ENCODE data around the gene ZC3H12D. TPM values are rescaled to one million over a fixed set of nuclear protein-coding genes. Genes with fewer than 3 reads are reported as not detected.

ZC3H12D gene
- polyA plus RNA-seq, 1 of the 3 experiments (the other 2 are of a cell fraction): 0.03 TPM

DNA sequence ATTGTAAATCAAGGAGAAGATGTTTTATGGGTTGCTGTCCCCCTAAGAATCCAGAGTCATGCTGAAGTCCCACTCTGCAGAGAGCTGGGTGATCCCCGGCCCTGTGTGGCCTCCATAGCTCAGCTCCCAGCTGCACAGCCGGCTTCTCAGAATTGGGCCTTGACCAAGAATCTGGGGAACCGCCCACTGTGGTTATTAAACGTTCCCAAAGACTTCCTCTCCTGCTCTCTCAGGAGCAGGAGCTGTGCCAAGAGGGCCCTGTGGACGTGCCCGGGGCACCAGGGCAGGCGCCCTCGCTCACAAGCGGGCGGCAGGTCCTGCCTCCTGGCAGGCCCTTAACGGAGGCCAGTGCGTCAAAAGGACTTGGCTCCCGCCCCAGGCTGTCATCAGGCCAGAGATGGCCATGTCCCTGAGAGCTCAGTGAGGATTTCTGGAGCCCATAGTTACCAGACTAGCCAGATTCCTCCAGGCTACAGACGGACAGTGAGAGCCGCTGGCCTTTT is 30.4 kb downstream of the ZC3H12D start:
- POLR2A ChIA-PET: no interaction called here
- Histone ChIP-seq H3K9me2 (no peaks in the 10 kb centered on the region), H3K9ac (no peak overlapping the region)

DNA sequence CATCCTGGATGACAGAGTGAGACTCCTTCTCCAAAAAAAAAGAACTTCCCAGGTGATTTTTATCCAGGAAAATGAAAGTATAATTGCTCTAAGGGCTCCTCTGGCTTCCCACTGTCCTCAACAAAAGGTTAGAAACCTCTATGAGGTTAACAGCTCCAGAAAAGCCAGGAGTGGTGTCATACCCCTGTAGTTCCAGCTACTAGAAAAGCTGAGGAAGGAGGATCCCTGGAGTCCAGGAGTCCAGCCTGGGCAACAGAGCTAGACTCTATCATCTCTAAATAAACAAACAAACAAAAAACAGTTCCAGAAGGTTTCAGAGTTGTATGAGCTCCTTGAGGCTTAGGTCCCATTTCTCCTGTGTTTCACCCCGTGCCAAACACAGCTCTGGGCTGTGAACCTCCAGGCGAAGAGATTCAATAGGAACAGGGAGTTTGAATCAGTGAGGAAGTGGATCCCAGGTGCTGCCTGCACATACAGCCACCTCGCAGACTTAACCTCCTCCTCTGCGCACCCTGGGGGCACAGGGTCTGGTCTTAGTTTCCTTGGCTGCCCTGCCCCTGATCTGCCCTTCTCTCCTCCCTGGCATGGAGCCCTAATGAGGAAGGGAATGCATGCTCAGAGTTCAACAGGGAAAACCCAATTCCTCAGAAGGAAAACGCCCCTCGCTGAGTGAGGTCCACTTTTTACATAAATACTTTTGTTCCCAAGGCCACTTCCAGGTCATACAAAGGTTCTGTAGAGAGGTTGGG is 31.0 kb downstream of the ZC3H12D start:
- WGBS (ENCODE audit: low lambda C conversion rate): 83% methylated on average over 1 of the region's 6 CpGs
- Histone ChIP-seq H3K79me2 (ENCODE audit: insufficient read depth) (no peaks in the 10 kb centered on the region), H2AFZ (ENCODE audit: low read depth) (peak overlapping the region; percentile 67; the same call in 1 of the 2 replicates), H3K9me2 (no peaks in the 10 kb centered on the region), H3K4me1 (ENCODE audit: control insufficient read depth in 1 of 2, insufficient read depth in 2 of 2, low read depth in 1 of 2, low read length in 1 of 2) (peaks cover 3 to 19% of the 10 kb centered on the region in 2 experiments; a peak in 2 of 4 replicates), H3K27me3 (ENCODE audit: insufficient read depth) (no peaks in the 10 kb centered on the region), H3K27ac (ENCODE audit: low read depth in 2 of 2, low read length in 1 of 2) (peak overlapping the region; percentile 7 to 16; a peak in 2 of 4 replicates), H3K36me3 (replicated peaks in 1 of 2; ENCODE audit: control insufficient read depth in 1 of 2, insufficient read depth in 2 of 2, low read length in 1 of 2) (no peaks in the 10 kb centered on the region), H4K20me1 (ENCODE audit: insufficient read depth) (no peaks in the 10 kb centered on the region), H3K4me3 (ENCODE audit: low read depth in 2 of 2, low read length in 1 of 2) (no peak overlapping the region), H3K9ac (no peak overlapping the region), H3K4me2 (peak overlapping the region; percentile 16; the same call in 1 of the 2 replicates), H3F3A (replicated peaks; ENCODE audit: insufficient read depth) (peaks cover 6% of the 10 kb centered on the region), H3K9me3 (no peaks in the 10 kb centered on the region)
- ChIA-PET CTCF (interaction anchor here (1.1 kb wide), 2 partner anchors 22 to 425 kb away, joined by 3 to 4 read pairs; no protein-coding TSS in a partner anchor), POLR2A (no interaction called here)
- DNase-seq: no peak
- TF ChIP-seq, protein P1, sequence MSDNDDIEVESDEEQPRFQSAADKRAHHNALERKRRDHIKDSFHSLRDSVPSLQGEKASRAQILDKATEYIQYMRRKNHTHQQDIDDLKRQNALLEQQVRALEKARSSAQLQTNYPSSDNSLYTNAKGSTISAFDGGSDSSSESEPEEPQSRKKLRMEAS (IDR thresholded peaks at IDR 0.05; ENCODE audit: low read depth): no peak
- no peak for TF ChIP-seq TAF1 (IDR thresholded peaks at IDR 0.05; ENCODE audit: borderline replicate concordance, low read depth, low read length)
- TF ChIP-seq, protein P2, sequence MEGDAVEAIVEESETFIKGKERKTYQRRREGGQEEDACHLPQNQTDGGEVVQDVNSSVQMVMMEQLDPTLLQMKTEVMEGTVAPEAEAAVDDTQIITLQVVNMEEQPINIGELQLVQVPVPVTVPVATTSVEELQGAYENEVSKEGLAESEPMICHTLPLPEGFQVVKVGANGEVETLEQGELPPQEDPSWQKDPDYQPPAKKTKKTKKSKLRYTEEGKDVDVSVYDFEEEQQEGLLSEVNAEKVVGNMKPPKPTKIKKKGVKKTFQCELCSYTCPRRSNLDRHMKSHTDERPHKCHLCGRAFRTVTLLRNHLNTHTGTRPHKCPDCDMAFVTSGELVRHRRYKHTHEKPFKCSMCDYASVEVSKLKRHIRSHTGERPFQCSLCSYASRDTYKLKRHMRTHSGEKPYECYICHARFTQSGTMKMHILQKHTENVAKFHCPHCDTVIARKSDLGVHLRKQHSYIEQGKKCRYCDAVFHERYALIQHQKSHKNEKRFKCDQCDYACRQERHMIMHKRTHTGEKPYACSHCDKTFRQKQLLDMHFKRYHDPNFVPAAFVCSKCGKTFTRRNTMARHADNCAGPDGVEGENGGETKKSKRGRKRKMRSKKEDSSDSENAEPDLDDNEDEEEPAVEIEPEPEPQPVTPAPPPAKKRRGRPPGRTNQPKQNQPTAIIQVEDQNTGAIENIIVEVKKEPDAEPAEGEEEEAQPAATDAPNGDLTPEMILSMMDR (IDR thresholded peaks at IDR 0.05): no peak
- TF ChIP-seq, protein P3, sequence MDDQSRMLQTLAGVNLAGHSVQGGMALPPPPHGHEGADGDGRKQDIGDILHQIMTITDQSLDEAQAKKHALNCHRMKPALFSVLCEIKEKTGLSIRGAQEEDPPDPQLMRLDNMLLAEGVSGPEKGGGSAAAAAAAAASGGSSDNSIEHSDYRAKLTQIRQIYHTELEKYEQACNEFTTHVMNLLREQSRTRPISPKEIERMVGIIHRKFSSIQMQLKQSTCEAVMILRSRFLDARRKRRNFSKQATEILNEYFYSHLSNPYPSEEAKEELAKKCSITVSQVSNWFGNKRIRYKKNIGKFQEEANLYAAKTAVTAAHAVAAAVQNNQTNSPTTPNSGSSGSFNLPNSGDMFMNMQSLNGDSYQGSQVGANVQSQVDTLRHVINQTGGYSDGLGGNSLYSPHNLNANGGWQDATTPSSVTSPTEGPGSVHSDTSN (IDR thresholded peaks at IDR 0.05): no peak
- TF ChIP-seq EZH2phosphoT487 (IDR thresholded peaks at IDR 0.05; ENCODE audit: borderline replicate concordance, low read depth): no peak
- TF ChIP-seq, protein P4, sequence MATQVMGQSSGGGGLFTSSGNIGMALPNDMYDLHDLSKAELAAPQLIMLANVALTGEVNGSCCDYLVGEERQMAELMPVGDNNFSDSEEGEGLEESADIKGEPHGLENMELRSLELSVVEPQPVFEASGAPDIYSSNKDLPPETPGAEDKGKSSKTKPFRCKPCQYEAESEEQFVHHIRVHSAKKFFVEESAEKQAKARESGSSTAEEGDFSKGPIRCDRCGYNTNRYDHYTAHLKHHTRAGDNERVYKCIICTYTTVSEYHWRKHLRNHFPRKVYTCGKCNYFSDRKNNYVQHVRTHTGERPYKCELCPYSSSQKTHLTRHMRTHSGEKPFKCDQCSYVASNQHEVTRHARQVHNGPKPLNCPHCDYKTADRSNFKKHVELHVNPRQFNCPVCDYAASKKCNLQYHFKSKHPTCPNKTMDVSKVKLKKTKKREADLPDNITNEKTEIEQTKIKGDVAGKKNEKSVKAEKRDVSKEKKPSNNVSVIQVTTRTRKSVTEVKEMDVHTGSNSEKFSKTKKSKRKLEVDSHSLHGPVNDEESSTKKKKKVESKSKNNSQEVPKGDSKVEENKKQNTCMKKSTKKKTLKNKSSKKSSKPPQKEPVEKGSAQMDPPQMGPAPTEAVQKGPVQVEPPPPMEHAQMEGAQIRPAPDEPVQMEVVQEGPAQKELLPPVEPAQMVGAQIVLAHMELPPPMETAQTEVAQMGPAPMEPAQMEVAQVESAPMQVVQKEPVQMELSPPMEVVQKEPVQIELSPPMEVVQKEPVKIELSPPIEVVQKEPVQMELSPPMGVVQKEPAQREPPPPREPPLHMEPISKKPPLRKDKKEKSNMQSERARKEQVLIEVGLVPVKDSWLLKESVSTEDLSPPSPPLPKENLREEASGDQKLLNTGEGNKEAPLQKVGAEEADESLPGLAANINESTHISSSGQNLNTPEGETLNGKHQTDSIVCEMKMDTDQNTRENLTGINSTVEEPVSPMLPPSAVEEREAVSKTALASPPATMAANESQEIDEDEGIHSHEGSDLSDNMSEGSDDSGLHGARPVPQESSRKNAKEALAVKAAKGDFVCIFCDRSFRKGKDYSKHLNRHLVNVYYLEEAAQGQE (IDR thresholded peaks at IDR 0.05; ENCODE audit: low read depth, low read length): no peak
- TF ChIP-seq EP300 (IDR thresholded peaks at IDR 0.05; ENCODE audit: borderline replicate concordance in 1 of 2, low read depth in 1 of 2, low read length in 1 of 2): no peak
- TF ChIP-seq CHD2 (IDR thresholded peaks at IDR 0.05; ENCODE audit: low read length, partially characterized antibody): no peak

More for the DNA sequence above, 30.4 kb downstream of the ZC3H12D start:
- H3K4me3 ChIP-seq (ENCODE audit: low read depth in 2 of 2, low read length in 1 of 2): no peak overlapping the region
- H3K27me3 ChIP-seq (ENCODE audit: insufficient read depth): no peaks in the 10 kb centered on the region
- peak overlapping the region; percentile 16 to 36; a peak in 2 of 4 replicates for H3K27ac ChIP-seq (ENCODE audit: low read depth in 2 of 2, low read length in 1 of 2)
- 0% methylated on average over 1 of the region's 15 CpGs for WGBS (ENCODE audit: low lambda C conversion rate)
- peak; percentile 56 for DNase-seq
- H2AFZ ChIP-seq (ENCODE audit: low read depth): peak overlapping the region; percentile 67; the same call in 1 of the 2 replicates
- peaks cover 6% of the 10 kb centered on the region for H3F3A ChIP-seq (replicated peaks; ENCODE audit: insufficient read depth)
- no peaks in the 10 kb centered on the region for H3K79me2 ChIP-seq (ENCODE audit: insufficient read depth)
- H3K4me1 ChIP-seq (ENCODE audit: control insufficient read depth in 1 of 2, insufficient read depth in 2 of 2, low read depth in 1 of 2, low read length in 1 of 2): peaks cover 3 to 19% of the 10 kb centered on the region in 2 experiments; a peak in 2 of 4 replicates
- no peaks in the 10 kb centered on the region for H4K20me1 ChIP-seq (ENCODE audit: insufficient read depth)
- CTCF ChIA-PET: interaction anchor here (1.1 to 1.2 kb wide), 3 partner anchors 22 to 426 kb away, joined by 3 to 5 read pairs (median 4); no protein-coding TSS in a partner anchor
- H3K9me3 ChIP-seq: no peaks in the 10 kb centered on the region
- peak overlapping the region; percentile 16; the same call in 1 of the 2 replicates for H3K4me2 ChIP-seq
- no peaks in the 10 kb centered on the region for H3K36me3 ChIP-seq (replicated peaks in 1 of 2; ENCODE audit: control insufficient read depth in 1 of 2, insufficient read depth in 2 of 2, low read length in 1 of 2)
- TF ChIP-seq RFX5 (IDR thresholded peaks at IDR 0.05; ENCODE audit: low read length) (no peak), RAD21 (IDR thresholded peaks at IDR 0.05; ENCODE audit: low read length) (no peak), TCF12 (IDR thresholded peaks at IDR 0.05) (peak; percentile 50), NFIC (IDR thresholded peaks at IDR 0.05; ENCODE audit: borderline replicate concordance) (peak; percentile 88), SIN3A (IDR thresholded peaks at IDR 0.05; ENCODE audit: borderline replicate concordance, low read depth, low read length) (0 out of 2 replicates have a peak, but pooled peaks have one; percentile 16), RXRA (IDR thresholded peaks at IDR 0.05; ENCODE audit: borderline replicate concordance, low read depth) (peak; percentile 75)
- TF ChIP-seq, protein P3 (IDR thresholded peaks at IDR 0.05): peak; percentile 36; the same call in 1 of the 2 replicates
- TF ChIP-seq, protein P5, sequence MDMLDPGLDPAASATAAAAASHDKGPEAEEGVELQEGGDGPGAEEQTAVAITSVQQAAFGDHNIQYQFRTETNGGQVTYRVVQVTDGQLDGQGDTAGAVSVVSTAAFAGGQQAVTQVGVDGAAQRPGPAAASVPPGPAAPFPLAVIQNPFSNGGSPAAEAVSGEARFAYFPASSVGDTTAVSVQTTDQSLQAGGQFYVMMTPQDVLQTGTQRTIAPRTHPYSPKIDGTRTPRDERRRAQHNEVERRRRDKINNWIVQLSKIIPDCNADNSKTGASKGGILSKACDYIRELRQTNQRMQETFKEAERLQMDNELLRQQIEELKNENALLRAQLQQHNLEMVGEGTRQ (IDR thresholded peaks at IDR 0.05; ENCODE audit: borderline replicate concordance, low read depth, low read length): no peak
